Hematopoietic multipotent progenitor cell treated with erythropoietin and hydrocortisone succinate and interleukin-3 and kit ligand, for 8 days (in vitro differentiated cells): ENCODE measurements around the gene PLCH2.
A peak's percentile ranks its signal among the peaks of the same experiment; 100 is the strongest.

Source experiments
- DNase-seq: peaks from one replicate; pipeline ENCODE4 v3.0.0-alpha.2; 2015

The PLCH2 gene

DNA sequence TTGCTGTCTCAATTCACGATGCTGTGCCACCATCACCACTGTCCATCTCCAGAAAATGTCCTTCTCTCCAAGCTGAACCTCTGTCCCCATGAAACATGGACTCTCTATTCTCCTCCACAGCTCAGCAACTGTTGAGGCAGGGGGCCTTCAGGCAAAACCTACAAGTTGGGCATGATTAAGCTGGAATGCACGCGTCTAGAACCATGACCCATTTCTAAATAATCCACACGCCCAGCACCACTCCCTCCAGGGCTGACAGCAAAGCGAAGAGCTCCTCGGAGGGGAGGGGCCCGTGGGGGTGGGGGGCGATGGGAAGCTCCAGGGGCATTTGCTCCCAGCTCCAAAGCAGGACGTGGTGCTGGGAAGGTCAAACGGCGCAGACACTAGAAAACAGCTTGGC, 57.3 kb downstream of the PLCH2 start:
- DNase-seq, result no peak

- DNase-seq, result no peak
Observed at GRCh38 chr1:2534315-2534686, 58.2 kb downstream of the PLCH2 start.

DNA sequence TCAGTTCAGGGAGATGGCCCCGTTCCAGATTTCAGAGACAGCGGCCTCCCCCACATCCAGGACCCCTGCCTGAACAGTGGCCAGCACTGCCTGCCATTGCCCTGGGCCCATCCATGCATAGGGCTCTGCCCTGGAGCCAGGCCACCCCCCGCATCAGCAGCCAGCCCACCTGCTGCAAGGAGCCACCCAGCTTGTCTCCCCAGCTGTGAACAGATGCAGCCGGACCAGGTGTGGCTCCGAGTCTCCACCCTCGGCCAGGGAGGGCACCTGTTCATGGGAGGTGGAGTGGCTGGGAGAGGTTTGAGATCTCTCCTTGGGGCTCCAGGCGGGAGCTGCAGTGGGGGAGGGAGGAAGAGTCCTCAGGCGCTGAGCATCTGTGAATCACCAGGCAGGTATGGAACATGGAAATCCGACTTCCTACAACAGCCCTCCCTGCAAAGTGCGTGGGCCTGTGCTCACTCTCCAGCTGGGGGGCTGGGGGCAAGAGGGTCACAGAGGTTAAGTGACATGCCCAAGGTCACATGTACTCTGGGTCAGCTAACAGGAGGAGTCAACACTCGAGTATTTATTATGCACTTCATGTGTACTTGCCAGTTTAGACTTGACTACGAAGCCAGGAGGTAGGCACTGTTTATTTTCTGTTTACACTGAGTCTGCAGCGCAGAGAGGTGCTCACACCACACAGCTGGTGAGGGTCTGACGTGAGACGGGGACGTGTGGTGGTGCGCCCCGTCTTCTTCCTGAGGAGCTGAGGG, 58.8 kb downstream of the PLCH2 start:
- no peak for DNase-seq

- no peak for DNase-seq
Observed at GRCh38 chr1:2535455-2535854, 59.4 kb downstream of the PLCH2 start.

DNA sequence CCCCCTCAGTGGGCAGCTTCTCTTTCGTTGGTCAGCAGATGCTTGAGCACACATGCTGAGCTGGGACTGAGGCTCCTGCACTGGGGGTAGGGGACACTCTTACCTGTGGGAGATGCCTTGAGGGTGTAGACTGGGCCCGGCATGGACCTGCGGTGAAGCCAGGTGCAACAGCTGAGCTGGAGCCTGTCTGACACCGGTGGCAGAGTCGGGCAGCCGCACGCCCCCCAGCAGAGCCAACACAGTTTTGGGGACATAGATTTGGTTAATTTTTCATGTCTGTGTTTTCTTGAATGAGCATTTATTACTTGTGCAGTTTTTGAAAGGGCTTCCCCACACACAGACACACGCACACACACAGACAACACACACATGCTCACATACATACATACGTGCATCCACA, 59.9 kb downstream of the PLCH2 start:
- DNase-seq, result no peak

- DNase-seq, result no peak
Observed at GRCh38 chr1:2537784-2538115, 61.7 kb downstream of the PLCH2 start.

DNA sequence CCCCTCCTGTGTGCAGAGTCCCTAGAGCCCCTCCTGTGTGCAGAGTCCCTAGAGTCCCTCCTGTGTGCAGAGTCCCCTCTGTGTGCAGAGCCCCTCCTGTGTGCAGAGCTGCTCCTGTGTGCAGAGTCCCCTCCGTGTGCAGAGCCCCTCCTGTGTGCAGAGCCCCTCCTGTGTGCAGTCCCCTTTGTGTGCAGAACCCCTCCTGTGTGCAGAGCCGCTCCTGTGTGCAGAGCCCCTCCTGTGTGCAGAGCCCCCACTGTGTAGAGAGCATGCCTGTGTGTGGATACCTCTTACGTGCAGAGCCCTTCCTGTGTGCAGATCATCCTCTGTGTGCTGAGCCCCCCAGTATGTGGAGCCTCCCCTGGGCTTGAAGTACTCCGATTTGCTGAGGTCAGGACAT, 62.3 kb downstream of the PLCH2 start:
- no peak for DNase-seq

DNA sequence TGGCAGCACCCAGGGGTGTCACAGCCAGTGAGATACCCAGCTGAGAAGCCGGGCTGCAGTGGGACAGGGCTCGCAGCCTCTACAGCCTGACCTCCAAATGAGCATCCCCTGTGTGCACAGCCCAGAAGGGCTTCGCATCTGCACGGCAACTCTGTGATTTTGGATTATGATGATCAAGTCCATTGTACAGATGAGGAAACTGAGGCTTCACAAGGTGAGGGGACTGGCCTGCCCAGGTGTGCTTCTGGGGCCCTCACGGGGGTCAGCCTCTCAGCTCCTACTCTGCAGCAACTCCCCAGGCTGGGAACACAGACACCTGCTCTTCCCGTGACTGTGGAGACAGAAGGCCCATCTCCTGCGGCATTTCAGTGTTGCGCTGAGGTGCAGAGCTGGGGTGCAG, 62.8 kb downstream of the PLCH2 start:
- DNase-seq, result no peak

DNA sequence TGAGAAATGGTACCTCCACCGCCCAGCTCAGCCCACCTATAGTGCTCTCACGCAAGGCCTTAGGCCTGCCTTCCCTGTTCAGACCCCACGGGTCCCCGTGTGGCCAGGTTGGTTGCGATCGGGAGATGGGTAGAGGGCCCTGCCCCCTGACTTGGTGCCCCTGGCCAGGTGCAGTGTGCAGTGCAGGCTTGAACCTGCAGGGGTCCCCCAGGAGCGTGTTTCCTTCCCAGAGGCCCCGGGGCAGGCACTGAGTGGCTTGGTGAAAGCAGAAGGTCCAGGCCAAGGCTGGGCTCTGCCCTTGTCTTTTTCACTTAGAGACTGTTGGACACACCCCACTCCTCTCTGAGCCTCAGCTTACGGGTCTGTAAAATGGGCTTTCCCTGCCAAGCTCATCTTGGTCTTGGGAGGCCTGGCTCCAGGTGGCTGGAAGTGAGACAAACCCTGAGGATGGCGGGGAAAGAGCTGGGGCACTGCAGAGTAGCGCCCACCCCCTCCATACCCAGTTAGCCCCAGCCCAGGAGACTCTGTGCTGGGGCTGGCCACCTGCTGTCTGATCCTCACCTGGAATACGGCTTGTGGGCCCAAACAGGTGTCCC, 63.3 kb downstream of the PLCH2 start:
- DNase-seq, result peak; percentile 43

GRCh38 chr1:2540816-2541492, 64.9 kb downstream of the PLCH2 start:
- DNase-seq, result no peak

- peak; percentile 81 for DNase-seq
Observed at GRCh38 chr1:2541619-2542245, 65.6 kb downstream of the PLCH2 start.

GRCh38 chr1:2542246-2542915, 66.3 kb downstream of the PLCH2 start:
- DNase-seq, result no peak

- DNase-seq, result peak; percentile 61
Observed at GRCh38 chr1:2543543-2544092, 67.5 kb downstream of the PLCH2 start.

DNA sequence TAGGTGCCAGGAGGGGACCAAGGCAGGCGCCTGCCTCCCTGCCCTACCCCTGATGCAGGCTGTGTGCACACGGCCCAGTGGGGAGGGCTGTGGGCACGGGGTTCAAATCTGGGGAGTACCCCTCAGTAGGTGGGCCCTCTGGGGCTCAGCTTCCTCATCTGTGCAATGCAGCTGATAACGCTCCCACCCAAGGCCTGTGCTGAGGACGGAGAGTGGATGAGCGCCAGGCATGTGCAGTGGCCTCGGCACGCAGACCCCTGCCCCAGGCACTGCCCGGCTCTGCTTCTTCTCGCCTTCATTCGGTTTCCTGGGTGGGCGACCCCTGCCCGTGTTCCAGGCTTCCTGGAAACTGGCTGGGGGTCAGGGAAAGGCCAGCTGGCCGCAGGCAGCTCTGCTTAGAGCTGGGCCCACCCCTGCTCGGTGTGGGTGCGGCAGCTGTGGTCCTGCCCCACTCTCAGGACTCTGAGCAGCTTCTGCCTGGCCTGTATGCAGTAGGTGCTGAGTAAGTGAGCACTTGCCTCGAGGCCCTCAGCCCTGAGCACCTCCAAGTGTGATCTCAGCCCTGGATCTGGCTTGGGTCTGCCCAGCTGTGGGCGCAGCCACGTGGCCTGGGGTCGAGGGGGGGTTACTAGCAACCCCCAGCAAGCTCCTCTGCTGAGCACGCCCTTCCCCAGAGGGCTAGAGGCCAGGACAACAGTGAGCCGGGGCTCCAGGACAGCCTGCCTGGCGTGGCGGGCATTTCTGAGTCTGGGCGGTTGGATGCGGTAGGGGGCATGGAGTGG, 68.2 kb downstream of the PLCH2 start:
- peak; percentile 80 for DNase-seq

DNA sequence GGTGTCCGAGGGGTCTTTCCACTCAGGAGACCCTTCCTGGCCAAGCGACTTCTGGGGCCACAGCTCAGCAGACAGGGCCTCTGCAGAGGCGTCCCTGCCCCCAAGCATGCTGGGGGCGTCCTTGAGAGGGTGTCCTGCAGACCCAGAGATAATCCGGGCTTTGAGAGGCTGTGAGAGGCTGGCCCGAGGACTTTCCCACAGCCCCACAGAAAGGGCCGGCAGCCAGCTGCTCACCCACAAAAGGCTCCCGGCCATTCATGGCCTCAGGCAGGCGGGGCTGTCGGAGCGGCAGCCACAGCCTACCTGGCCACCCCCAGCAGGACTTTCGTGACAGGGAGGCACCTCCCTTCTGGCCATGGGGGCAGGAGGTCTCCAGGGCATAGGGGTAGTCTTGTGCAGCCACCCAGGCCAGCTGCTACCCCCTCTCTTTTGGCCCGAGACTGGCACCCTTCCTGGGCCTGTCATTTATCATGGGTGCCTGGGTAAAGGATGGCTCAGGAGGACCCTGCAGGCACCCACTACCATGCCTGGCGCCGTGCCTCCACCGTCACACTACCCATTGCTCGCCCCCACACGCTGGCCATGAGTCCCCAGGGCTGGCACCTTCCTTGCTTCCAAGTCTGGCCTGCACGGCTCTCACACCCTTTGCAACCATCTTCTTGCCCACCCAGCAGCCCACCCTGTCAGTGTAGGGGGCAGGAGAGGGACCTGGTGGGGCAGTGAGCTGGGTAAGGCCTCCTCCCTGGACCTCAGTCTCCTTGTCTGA, 69.0 kb downstream of the PLCH2 start:
- DNase-seq, result peak; percentile 48

DNA sequence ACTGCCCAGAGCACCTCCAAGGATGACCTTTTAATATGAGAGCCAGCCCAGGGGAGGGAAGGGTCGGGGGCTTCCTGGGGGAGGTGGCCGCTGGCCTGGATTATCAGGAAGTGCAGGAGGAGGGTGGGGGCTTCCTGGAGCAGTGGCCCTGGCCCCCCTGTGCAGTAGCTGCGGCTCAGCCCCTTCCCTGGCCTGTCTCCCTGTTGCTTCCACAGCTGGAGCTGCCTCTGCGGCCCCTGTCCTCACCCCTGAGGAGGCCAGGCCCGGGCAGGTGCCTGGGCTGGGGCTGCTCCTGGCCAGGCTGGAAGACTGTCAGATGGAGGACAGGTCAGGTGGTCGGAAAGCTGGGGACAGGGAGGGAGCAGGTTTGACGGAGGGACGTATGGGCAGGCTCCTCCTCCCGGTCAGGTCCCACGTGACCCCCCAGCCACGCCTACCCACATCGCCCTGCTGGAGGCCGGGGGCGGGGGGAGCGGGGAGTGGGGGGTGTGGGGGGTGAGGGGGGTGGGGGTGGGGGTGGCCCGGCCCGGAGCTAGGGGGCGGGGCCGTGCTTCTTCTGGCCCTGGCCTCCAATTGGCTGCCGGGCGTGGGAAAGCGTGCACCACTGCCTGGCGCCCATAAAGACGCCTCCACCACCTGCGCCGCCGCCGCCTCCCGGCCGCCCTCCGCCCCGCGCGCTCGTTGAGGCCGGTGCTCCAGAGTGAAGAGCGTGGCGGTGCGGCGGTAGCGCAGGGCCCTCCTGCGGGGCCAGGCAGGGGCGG, 69.8 kb downstream of the PLCH2 start:
- peak; percentile 93 for DNase-seq

- DNase-seq, result peak; percentile 95
Observed at GRCh38 chr1:2546515-2547209, 70.6 kb downstream of the PLCH2 start.

DNA sequence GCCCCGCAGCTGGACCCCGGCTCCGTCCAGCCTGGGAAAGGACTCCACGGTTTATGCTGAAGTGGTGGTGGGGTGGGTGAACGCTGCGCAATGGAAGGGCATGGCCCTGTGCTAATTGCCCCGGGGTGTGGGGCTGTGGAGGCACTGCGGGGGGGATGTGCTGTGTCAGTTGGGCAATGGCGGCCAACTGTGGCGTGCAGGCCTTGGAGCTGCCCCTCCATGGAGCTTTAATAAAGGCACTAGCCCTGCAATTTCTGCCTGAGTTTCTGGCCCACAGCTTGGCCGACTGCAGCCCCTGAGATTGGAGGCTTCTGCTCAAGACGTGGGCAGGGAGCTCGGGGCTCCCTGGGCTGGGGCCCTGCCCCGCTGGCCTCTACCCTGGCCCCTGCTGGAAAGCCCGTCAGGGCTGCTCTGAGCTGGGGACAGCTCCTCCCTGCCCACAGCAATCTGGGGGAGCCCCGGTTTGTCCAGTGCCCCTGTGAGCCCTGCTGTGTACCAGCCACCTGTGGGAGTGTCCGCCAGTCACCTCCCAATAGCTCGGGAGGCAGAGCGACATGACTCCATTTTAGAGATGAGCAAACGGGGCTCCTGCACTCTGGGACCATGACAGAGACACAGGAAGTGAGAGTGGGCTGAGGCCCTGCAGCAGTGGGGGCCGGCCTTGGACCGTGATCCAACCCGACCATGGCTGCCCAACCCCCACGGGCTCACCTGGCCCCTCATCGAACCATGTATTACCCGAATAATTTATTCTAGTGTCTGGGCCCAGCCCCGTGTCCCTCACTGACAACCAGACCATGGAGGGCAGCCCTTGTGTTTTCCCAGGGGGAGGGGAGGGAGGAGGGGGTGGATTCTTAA, 71.3 kb downstream of the PLCH2 start:
- peak; percentile 36 for DNase-seq

GRCh38 chr1:2548068-2548589, 72.0 kb downstream of the PLCH2 start:
- DNase-seq, result peak; percentile 86
